PC-9 (cell line): ENCODE data around the gene FAM174B. TPM values are rescaled to one million over a fixed set of nuclear protein-coding genes. Genes with fewer than 3 reads are reported as not detected.

Source experiments
- BruUV-seq: library from RNA; stranded (reverse); fragments of 400-500 nt; replicated peaks from 2 replicates; lab custom pipeline; 2021; lab: Mats Ljungman, UMichigan
- CTCF ChIA-PET: fragments of 300-600 bp; sonication (Branson Sonifier 250); formaldehyde crosslinking; loops from one replicate; lab custom pipeline; 2022; ENCODE audit warnings: antibody characterized with exemption; lab: Charles Lee
- POLR2A ChIA-PET: fragments of 300-600 bp; sonication (Branson Sonifier 250); formaldehyde crosslinking; loops from one replicate; lab custom pipeline; 2022; ENCODE audit warnings: antibody characterized with exemption; ENCODE audit not compliant: unreplicated experiment; lab: Charles Lee
- DNase-seq, 2 experiments: peaks; one replicate each; pipeline versions ENCODE4 v3.0.0 to v3.0.0-alpha.2; 2015 to 2022; ENCODE audit warnings: mixed read lengths in 1 of 2
- H2AFZ ChIP-seq: fragments of 200-600 bp; sonication (generic); 2 replicates; pipeline ENCODE4 v1.8.1; 2017; ENCODE audit warnings: antibody characterized with exemption
- H3F3A ChIP-seq: fragments of 200-600 bp; sonication (generic); 2 replicates; pipeline ENCODE4 v1.8.1; 2017; ENCODE audit warnings: antibody characterized with exemption, mild to moderate bottlenecking, low read depth; ENCODE audit not compliant: insufficient read depth
- H3K27ac ChIP-seq: fragments of 200-600 bp; sonication (generic); 2 replicates; pipeline ENCODE4 v1.6.1; 2016; ENCODE audit warnings: mixed run types
- H3K27me3 ChIP-seq: fragments of 200-600 bp; sonication (generic); 2 replicates; pipeline ENCODE4 v1.6.1; 2016; ENCODE audit warnings: low read depth, mixed run types; ENCODE audit not compliant: insufficient read depth
- H3K36me3 ChIP-seq: fragments of 200-600 bp; sonication (generic); 2 replicates; pipeline ENCODE4 v1.6.1; 2016; ENCODE audit warnings: low read depth, mixed run types
- H3K4me1 ChIP-seq: fragments of 200-600 bp; sonication (generic); replicated peaks from 2 replicates; pipeline ENCODE4 v1.6.1; 2016; ENCODE audit warnings: mixed run types; ENCODE audit not compliant: insufficient read depth
- H3K4me2 ChIP-seq: fragments of 200-600 bp; sonication (generic); 2 replicates; pipeline ENCODE4 v1.6.1; 2017; ENCODE audit warnings: mixed run types
- H3K4me3 ChIP-seq: fragments of 200-600 bp; sonication (generic); 2 replicates; pipeline ENCODE4 v1.6.1; 2016; ENCODE audit warnings: mixed run types
- H3K79me2 ChIP-seq: fragments of 200-600 bp; sonication (generic); 2 replicates; pipeline ENCODE4 v1.6.1; 2017; ENCODE audit warnings: low read depth, mixed run types
- H3K9me2 ChIP-seq: fragments of 200-600 bp; sonication (generic); 2 replicates; pipeline ENCODE4 v1.8.1; 2017; ENCODE audit warnings: mild to moderate bottlenecking; ENCODE audit not compliant: insufficient read depth
- H3K9me3 ChIP-seq: fragments of 200-600 bp; sonication (generic); 2 replicates; pipeline ENCODE4 v1.8.1; 2016; ENCODE audit warnings: low read depth; ENCODE audit not compliant: insufficient read depth
- H4K20me1 ChIP-seq: fragments of 200-600 bp; sonication (generic); 2 replicates; pipeline ENCODE4 v1.8.1; 2017; ENCODE audit not compliant: insufficient read depth
- EZH2 ChIP-seq: fragments of 200-600 bp; sonication (generic); IDR thresholded peaks from 2 replicates; pipeline ENCODE4 v1.8.0; 2017; ENCODE audit warnings: antibody characterized with exemption, low read depth
- intact Hi-C: fragments of 100-400 bp; cut with micrococcal nuclease; formaldehyde crosslinking; loops from one replicate; pipeline ENCODE4 v1.10.0; 2022; ENCODE audit not compliant: unreplicated experiment
- total RNA-seq: library from RNA; stranded (reverse); gene quantifications from 2 replicates; pipeline ENCODE4 v1.2.3, GENCODE V29; 2021
- TF ChIP-seq, protein P1 (sequence below): fragments of 200-600 bp; sonication (generic); conservative IDR thresholded peaks from 2 replicates; pipeline ENCODE4 v1.6.1; 2017; ENCODE audit warnings: mixed run types, antibody characterized with exemption, mild to moderate bottlenecking, moderate library complexity

The FAM174B gene
- total RNA-seq, 1 experiment from 2014 or later: 90.3 TPM

DNA sequence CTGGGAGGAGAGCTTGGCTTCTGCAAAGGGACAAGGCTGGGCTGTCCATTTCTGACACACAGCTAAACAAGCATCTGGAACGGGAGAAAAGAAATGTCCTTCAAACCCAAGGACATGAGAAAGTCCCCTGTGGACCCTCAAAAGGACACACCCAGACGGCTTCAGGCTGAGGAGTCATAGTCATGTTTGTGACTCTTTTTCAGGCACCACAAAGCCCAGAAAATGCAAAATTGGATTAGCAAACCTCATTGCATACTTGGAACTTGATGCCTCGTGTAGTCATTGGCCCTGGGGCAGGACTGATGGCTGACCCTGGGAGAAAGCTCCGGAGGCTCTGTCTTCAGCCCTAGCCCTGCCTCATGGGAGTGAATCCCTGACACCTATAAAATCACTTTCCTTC, 21.5 kb downstream of the FAM174B start:
- POLR2A ChIA-PET: no interaction called here
- H3K36me3 ChIP-seq: peaks cover 21% of the 10 kb centered on the region
- no peak overlapping the region for H3K4me2 ChIP-seq
- no peak overlapping the region; the same call in 1 of the 2 replicates for H3K27ac ChIP-seq
- H3K4me3 ChIP-seq: no peak overlapping the region
- CTCF ChIA-PET: no interaction called here
- no peak for DNase-seq
- no peaks in the 10 kb centered on the region for H3K9me2 ChIP-seq
- intact Hi-C loops: no loop called here
- BruUV-seq: no TSS peak
- H3K4me1 ChIP-seq: peaks cover 34% of the 10 kb centered on the region
- no peaks in the 10 kb centered on the region for H4K20me1 ChIP-seq
- no peak overlapping the region for H2AFZ ChIP-seq
- TF ChIP-seq, protein P1, sequence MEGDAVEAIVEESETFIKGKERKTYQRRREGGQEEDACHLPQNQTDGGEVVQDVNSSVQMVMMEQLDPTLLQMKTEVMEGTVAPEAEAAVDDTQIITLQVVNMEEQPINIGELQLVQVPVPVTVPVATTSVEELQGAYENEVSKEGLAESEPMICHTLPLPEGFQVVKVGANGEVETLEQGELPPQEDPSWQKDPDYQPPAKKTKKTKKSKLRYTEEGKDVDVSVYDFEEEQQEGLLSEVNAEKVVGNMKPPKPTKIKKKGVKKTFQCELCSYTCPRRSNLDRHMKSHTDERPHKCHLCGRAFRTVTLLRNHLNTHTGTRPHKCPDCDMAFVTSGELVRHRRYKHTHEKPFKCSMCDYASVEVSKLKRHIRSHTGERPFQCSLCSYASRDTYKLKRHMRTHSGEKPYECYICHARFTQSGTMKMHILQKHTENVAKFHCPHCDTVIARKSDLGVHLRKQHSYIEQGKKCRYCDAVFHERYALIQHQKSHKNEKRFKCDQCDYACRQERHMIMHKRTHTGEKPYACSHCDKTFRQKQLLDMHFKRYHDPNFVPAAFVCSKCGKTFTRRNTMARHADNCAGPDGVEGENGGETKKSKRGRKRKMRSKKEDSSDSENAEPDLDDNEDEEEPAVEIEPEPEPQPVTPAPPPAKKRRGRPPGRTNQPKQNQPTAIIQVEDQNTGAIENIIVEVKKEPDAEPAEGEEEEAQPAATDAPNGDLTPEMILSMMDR: no peak
- no peak for TF ChIP-seq EZH2
- H3F3A ChIP-seq: peaks cover 45% of the 10 kb centered on the region
- peaks cover 90% of the 10 kb centered on the region for H3K79me2 ChIP-seq
- no peaks in the 10 kb centered on the region for H3K27me3 ChIP-seq
- no peaks in the 10 kb centered on the region for H3K9me3 ChIP-seq

DNA sequence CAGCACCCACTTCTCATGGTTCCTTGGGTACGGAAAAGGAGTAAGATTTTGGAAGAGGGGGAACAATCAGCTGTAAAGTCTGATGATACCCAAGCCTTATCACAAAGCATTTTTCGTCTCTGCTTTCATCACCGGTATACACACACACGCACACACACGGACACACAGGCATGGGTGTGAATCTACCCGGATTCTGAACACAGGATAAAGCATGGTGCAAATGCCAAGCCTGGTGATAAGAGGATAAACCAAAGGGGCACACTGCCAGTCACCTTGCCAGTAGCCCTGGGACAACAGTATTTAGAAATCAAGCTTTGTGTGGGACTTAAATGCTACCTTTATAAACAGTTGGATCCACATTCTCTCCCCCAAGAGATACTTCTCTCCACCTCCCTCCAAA, 22.2 kb downstream of the FAM174B start:
- TF ChIP-seq, protein P1: no peak
- no peak for TF ChIP-seq EZH2
- H3K9me3 ChIP-seq: no peaks in the 10 kb centered on the region
- H4K20me1 ChIP-seq: no peaks in the 10 kb centered on the region
- H3K36me3 ChIP-seq: peaks cover 24% of the 10 kb centered on the region
- H3K79me2 ChIP-seq: peaks cover 88% of the 10 kb centered on the region
- no peak overlapping the region for H3K4me3 ChIP-seq
- intact Hi-C loops: no loop called here
- no peak for DNase-seq
- no peak overlapping the region for H2AFZ ChIP-seq
- peaks cover 28% of the 10 kb centered on the region for H3K4me1 ChIP-seq
- H3K27me3 ChIP-seq: no peaks in the 10 kb centered on the region
- BruUV-seq: no TSS peak
- CTCF ChIA-PET: no interaction called here
- H3K9me2 ChIP-seq: no peaks in the 10 kb centered on the region
- H3K27ac ChIP-seq: no peak overlapping the region
- POLR2A ChIA-PET: no interaction called here
- peaks cover 39% of the 10 kb centered on the region for H3F3A ChIP-seq
- H3K4me2 ChIP-seq: no peak overlapping the region

DNA sequence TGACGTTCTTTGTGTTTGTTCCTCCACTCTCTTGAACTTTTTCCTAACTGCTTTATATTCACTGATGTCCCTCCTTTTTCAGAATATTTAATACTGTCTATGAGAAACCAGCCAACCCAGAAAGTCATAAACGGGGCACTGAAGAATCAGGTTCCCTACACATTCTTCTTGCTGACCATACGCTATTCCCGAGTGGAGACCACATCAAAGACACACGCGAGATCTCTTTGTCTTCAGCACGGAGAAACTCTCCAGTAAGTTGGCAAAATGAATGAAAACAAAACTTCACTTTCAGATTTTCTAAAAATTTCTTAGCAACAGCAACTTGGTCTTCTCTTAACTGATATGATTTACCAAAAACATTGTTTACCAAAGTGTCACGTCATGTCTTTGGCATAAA, 22.6 kb downstream of the FAM174B start:
- POLR2A ChIA-PET: no interaction called here
- intact Hi-C loops: no loop called here

More for the DNA sequence above, 22.6 kb downstream of the FAM174B start:
- Histone ChIP-seq H4K20me1 (no peaks in the 10 kb centered on the region), H2AFZ (no peak overlapping the region), H3K4me3 (no peak overlapping the region), H3K27ac (no peak overlapping the region), H3K27me3 (no peaks in the 10 kb centered on the region), H3K9me2 (no peaks in the 10 kb centered on the region), H3F3A (peaks cover 38% of the 10 kb centered on the region), H3K9me3 (no peaks in the 10 kb centered on the region), H3K79me2 (peaks cover 88% of the 10 kb centered on the region), H3K4me1 (peaks cover 24% of the 10 kb centered on the region), H3K36me3 (peaks cover 25% of the 10 kb centered on the region), H3K4me2 (no peak overlapping the region)
- no TSS peak for BruUV-seq
- CTCF ChIA-PET: no interaction called here
- TF ChIP-seq, protein P1: no peak
- TF ChIP-seq EZH2: no peak
- no peak for DNase-seq
